HepG2 (cell line): Measurements from ENCODE around the gene ARL9. TPM values are rescaled to one million over a fixed set of nuclear protein-coding genes. Genes with fewer than 3 reads are reported as not detected.
"Not testable (repeated sequence)": the region's sequence is repeated elsewhere in the genome, so short reads cannot be mapped to it uniquely, and the experiment has no call there.

ENCODE experiments used
- ATAC-seq: fragments of 200-7000 bp; cut with Tn5 transposase; 3 replicates; pipeline ENCODE4 v1.9.1; 2020; ENCODE audit warnings: mild to moderate bottlenecking, moderate library complexity
- BruUV-seq: library from RNA; stranded (reverse); fragments of 400-500 nt; replicated peaks from 2 replicates; lab custom pipeline; 2021; lab: Mats Ljungman, UMichigan
- CTCF ChIA-PET: fragments of 300-600 bp; formaldehyde crosslinking; extraction: SDS; loops from one replicate; lab custom pipeline; 2021; ENCODE audit warnings: low total read pairs, inconsistent platforms, low intra/inter-chr PET ratio; lab: Yijun Ruan, JAX
- POLR2A ChIA-PET: fragments of 350-600 bp; sonication (Branson Sonifier 250); formaldehyde crosslinking; loops from one replicate; lab custom pipeline; 2020; ENCODE audit warnings: antibody characterized with exemption, inconsistent platforms; lab: Yijun Ruan, JAX
- DNase-seq: peaks from one replicate; pipeline ENCODE4 v3.0.0-alpha.2; 2015; ENCODE audit warnings: low spot score
- FAIRE-seq: peaks from 3 replicates; lab custom pipeline; 2011; peaks lifted over from hg19 to GRCh38; lab: Jason Lieb, UNC
- H2AFZ ChIP-seq: one replicate; pipeline ENCODE4 v1.6.1; 2011; ENCODE audit warnings: low read length, inconsistent platforms
- H3K27ac ChIP-seq: fragments of 300-600 bp; 3 replicates; pipeline ENCODE4 v1.8.0; 2011; ENCODE audit warnings: mixed run types, mild to moderate bottlenecking, mixed read lengths, low read length, inconsistent platforms; ENCODE audit not compliant: insufficient read depth; ENCODE audit errors: extremely low read length
- H3K27me3 ChIP-seq, 2 experiments: fragments of 200-600 bp in 1 of 2; 2 replicates in 1 of 2; 3 replicates in 1 of 2; pipeline versions ENCODE4 v1.6.0 to v1.8.0; 2011; ENCODE audit warnings: low read length in 2 of 2, mild to moderate bottlenecking in 2 of 2, moderate library complexity in 2 of 2, inconsistent platforms in 1 of 2; ENCODE audit not compliant: insufficient read depth in 2 of 2, control insufficient read depth in 1 of 2
- H3K36me3 ChIP-seq, 2 experiments: fragments of 200-600 bp in 1 of 2; replicated peaks in 1 of 2; 2 replicates in 1 of 2; 3 replicates in 1 of 2; pipeline versions ENCODE4 v1.5.1 to v1.8.0; 2011; ENCODE audit warnings: low read length in 2 of 2, inconsistent platforms in 1 of 2; ENCODE audit not compliant: insufficient read depth in 2 of 2, control insufficient read depth in 1 of 2
- H3K4me1 ChIP-seq: 2 replicates; pipeline ENCODE4 v1.5.1; 2012; ENCODE audit warnings: low read length, inconsistent platforms; ENCODE audit not compliant: insufficient read depth
- H3K4me2 ChIP-seq: 2 replicates; pipeline ENCODE4 v1.6.0; 2011; ENCODE audit warnings: low read depth, low read length, inconsistent platforms
- H3K4me3 ChIP-seq, 3 experiments: fragments of 200-600 bp in 1 of 3; sonication (generic), shearing (Covaris generic) in 1 of 3; replicated peaks in 1 of 3; 2 replicates each; pipeline ENCODE4 v1.5.1; 2011 to 2016; ENCODE audit warnings: low read length in 3 of 3, inconsistent platforms in 2 of 3, low read depth in 2 of 3, mild to moderate bottlenecking in 2 of 3, control low read depth in 1 of 3, mixed read lengths in 1 of 3; ENCODE audit not compliant: insufficient read depth in 1 of 3
- H3K79me2 ChIP-seq: one replicate; pipeline ENCODE4 v1.6.1; 2011; ENCODE audit warnings: low read length, inconsistent platforms; ENCODE audit not compliant: insufficient read depth
- H3K9ac ChIP-seq: 2 replicates; pipeline ENCODE4 v1.6.0; 2011; ENCODE audit warnings: mild to moderate bottlenecking, low read depth, low read length, inconsistent platforms; ENCODE audit not compliant: insufficient read depth
- H3K9me3 ChIP-seq: 2 replicates; pipeline ENCODE4 v1.5.1; 2012; ENCODE audit warnings: mild to moderate bottlenecking, low read length
- H4K20me1 ChIP-seq: 2 replicates; pipeline ENCODE4 v1.6.0; 2011; ENCODE audit warnings: inconsistent platforms, mild to moderate bottlenecking, low read length, moderate library complexity; ENCODE audit not compliant: insufficient read depth
- ARID3A ChIP-seq: IDR thresholded peaks from 2 replicates; pipeline ENCODE4 v1.6.1; 2012; ENCODE audit warnings: low read depth, low read length, improper control_type of control experiment
- CREB1 ChIP-seq, 2 experiments: fragments of 450-650 bp in 1 of 2; IDR thresholded peaks; 2 replicates each; pipeline ENCODE4 v1.6.1; 2016 to 2017; ENCODE audit warnings: control low read depth in 1 of 2, mild to moderate bottlenecking in 1 of 2, missing compliant biosample characterization in 1 of 2, missing genetic modification characterization in 1 of 2
- FOSL2 ChIP-seq: sonication (generic); formaldehyde crosslinking; IDR thresholded peaks from 2 replicates; pipeline ENCODE4 v1.4.0; 2020; ENCODE audit warnings: missing genetic modification reagents
- GABPA ChIP-seq, 2 experiments: IDR thresholded peaks; 2 replicates each; pipeline ENCODE4 v1.6.1; 2011 to 2016; ENCODE audit warnings: low read depth in 2 of 2, low read length in 1 of 2, missing biosample characterization in 1 of 2, missing genetic modification characterization in 1 of 2
- PHF8 ChIP-seq: sonication (generic); formaldehyde crosslinking; IDR thresholded peaks from 2 replicates; pipeline ENCODE4 v1.5.0; 2020; ENCODE audit warnings: missing genetic modification reagents
- POLR2A ChIP-seq, 2 experiments: IDR thresholded peaks; 2 replicates each; pipeline ENCODE4 v1.6.1; 2011; ENCODE audit warnings: low read depth in 2 of 2, low read length in 2 of 2, mild to moderate bottlenecking in 1 of 2, moderate library complexity in 1 of 2; ENCODE audit not compliant: insufficient read depth in 1 of 2
- THRA ChIP-seq: sonication (generic); formaldehyde crosslinking; IDR thresholded peaks from 2 replicates; pipeline ENCODE4 v1.4.0; 2020; ENCODE audit warnings: missing genetic modification reagents, borderline replicate concordance
- ZBTB21 ChIP-seq: sonication (generic); formaldehyde crosslinking; IDR thresholded peaks from 2 replicates; pipeline ENCODE4 v1.4.0; 2020; ENCODE audit warnings: missing genetic modification reagents
- ZNF362 ChIP-seq: sonication (generic); formaldehyde crosslinking; IDR thresholded peaks from 2 replicates; pipeline ENCODE4 v1.4.0; 2020; ENCODE audit warnings: missing genetic modification reagents, mild to moderate bottlenecking, borderline replicate concordance
- WGBS: methylation state at CpG from one replicate; pipeline ENCODE4 v1.1.6; 2017; ENCODE audit warnings: low lambda C conversion rate; 5-methylcytosine and 5-hydroxymethylcytosine counted together
- in situ Hi-C: cut with HindIII; loops from 2 replicates; pipeline ENCODE4 v1.10.0; 2017; ENCODE audit warnings: low pct_unique_long_range_greater_than_20kb; ENCODE audit not compliant: extremely low pct_ligation_motif_present
- intact Hi-C: fragments of 100-400 bp; cut with micrococcal nuclease; formaldehyde crosslinking; loops from one replicate; pipeline ENCODE4 v1.10.0; 2022; ENCODE audit not compliant: unreplicated experiment
- polyA plus RNA-seq, 8 experiments: library from polyadenylated mRNA; depleted of rRNA in 3 of 8; stranded (reverse) in 7 of 8; unstranded in 1 of 8; fragments of >200 nt; fragmentation: Illumina TruSeq in 4 of 8; extraction: Trizol in 4 of 8; gene quantifications; 2 replicates each; pipeline versions ENCODE4 v1.2.1 to v1.2.3, GENCODE V29; 2011 to 2016; ENCODE audit warnings: low read depth in 4 of 8, missing spikeins in 1 of 8, mixed read lengths in 1 of 8; ENCODE audit not compliant: insufficient read depth in 1 of 8
- total RNA-seq, 5 experiments: library from RNA; depleted of rRNA; stranded (reverse); fragments of >200 nt; fragmentation: Illumina TruSeq; extraction: Trizol; gene quantifications; 2 replicates each; pipeline ENCODE4 v1.2.3, GENCODE V29; 2016; ENCODE audit warnings: low read depth in 1 of 5

Gene ARL9
- total and polyA plus RNA-seq, 2 of the 13 experiments (the other 11 are each of a cell fraction or from before 2014, with no cell fraction given): not detected

- H2AFZ ChIP-seq; H3K9me3 ChIP-seq; in situ Hi-C loops; H3K27me3 ChIP-seq; BruUV-seq; TF ChIP-seq GABPA (IDR thresholded peaks at IDR 0.05; ENCODE audit: low read depth, low read length): not testable (repeated sequence)
- intact Hi-C loops: loop anchor here (2.0 to 5.0 kb wide), 2 partner anchors 39 to 78 kb away; no protein-coding TSS in a partner anchor
- Histone ChIP-seq H3K4me3 (peak overlapping the region; percentile 79 to 90 (median 83)), H4K20me1 (peaks cover 18% of the 10 kb centered on the region), H3K79me2 (peaks cover 60% of the 10 kb centered on the region), H3K9ac (peak overlapping the region; percentile 98), H3K4me1 (peaks cover 25% of the 10 kb centered on the region), H3K4me2 (peak overlapping the region; percentile 80)
- ATAC-seq: peak; percentile 46
- POLR2A ChIA-PET: interaction anchor here (0.6 to 2.8 kb wide), 8 partner anchors 8 to 82 kb away, joined by 4 to 24 read pairs (median 4); partner anchors contain the start of genes AASDH, PAICS and PPAT
- 27% methylated on average over 8 of the region's 8 CpGs for WGBS
- TF ChIP-seq ZBTB21 (0 out of 2 replicates have a peak, but pooled peaks have one; percentile 45), ARID3A (peak; percentile 45; the same call in 1 of the 2 replicates), FOSL2 (CRISPR knock-in tag) (peak; percentile 77), ZNF362 (CRISPR knock-in tag) (peak; percentile 84; the same call in 1 of the 2 replicates), CREB1 (IDR thresholded peaks at IDR 0.05) (peak; percentile 51; the same call in 1 of the 2 replicates), CREB1 (CRISPR knock-in tag; IDR thresholded peaks at IDR 0.05) (peak; percentile 62), PHF8 (CRISPR knock-in tag) (0 out of 2 replicates have a peak, but pooled peaks have one; percentile 14), POLR2A (IDR thresholded peaks at IDR 0.05; ENCODE audit: insufficient read depth in 1 of 2, low read depth in 2 of 2, low read length in 2 of 2) (peak in 1 of 2 experiments; percentile 72; a peak in 2 of 4 replicates), THRA (CRISPR knock-in tag) (peak; percentile 75; the same call in 1 of the 2 replicates), GABPA (CRISPR knock-in tag; IDR thresholded peaks at IDR 0.05; ENCODE audit: low read depth) (peak; percentile 83)
- TF ChIP-seq, all 625 proteins: peak for 9; not testable (repeated sequence) for 616
- Histone ChIP-seq H3K36me3 (peaks cover 0 to 18% of the 10 kb centered on the region in 2 experiments; a peak in 1 of 5 replicates), H3K27ac (peak overlapping the region; percentile 83)
- DNase-seq (peak; percentile 71), FAIRE-seq (peak; percentile 58)
- CTCF ChIA-PET: not testable (repeated sequence)
These were observed 39.3 kb upstream of the ARL9 start for GRCh38 chr4:56466296-56466761.
